Lung (tissue), 12 donors: Measurements from ENCODE around the gene IDH3G. TPM values are rescaled to one million over a fixed set of nuclear protein-coding genes. Genes with fewer than 3 reads are reported as not detected.

Source experiments
- ATAC-seq: fragments of 200-7000 bp; cut with Tn5 transposase; one replicate; pipeline ENCODE4 v1.9.1; 2020; ENCODE audit warnings: moderate number of reproducible peaks; ENCODE audit not compliant: insufficient read depth, low FRiP score
- DNase-seq, 3 donors: peaks; one replicate each; pipeline ENCODE4 v3.0.0-alpha.2; 2013 to 2017
- H3K27ac ChIP-seq, 2 donors: one replicate each; pipeline ENCODE4 v1.5.1; 2013; ENCODE audit warnings: mild to moderate bottlenecking in 2 of 2, moderate library complexity in 2 of 2, control low read depth in 1 of 2, inconsistent platforms in 1 of 2, low read depth in 1 of 2, low read length in 1 of 2
- H3K27me3 ChIP-seq, 3 donors: one replicate each; pipeline ENCODE4 v1.5.1; 2013; ENCODE audit warnings: low read length in 2 of 3; ENCODE audit not compliant: control insufficient read depth in 3 of 3, insufficient read depth in 3 of 3
- H3K36me3 ChIP-seq, 4 donors: one replicate each; pipeline ENCODE4 v1.5.1; 2013; ENCODE audit warnings: low read length in 4 of 4, mild to moderate bottlenecking in 1 of 4, moderate library complexity in 1 of 4; ENCODE audit not compliant: control insufficient read depth in 4 of 4, insufficient read depth in 4 of 4
- H3K4me1 ChIP-seq, 5 donors: one replicate each; pipeline ENCODE4 v1.5.1; 2013; ENCODE audit warnings: low read length in 5 of 5, mild to moderate bottlenecking in 2 of 5, moderate library complexity in 1 of 5; ENCODE audit not compliant: control insufficient read depth in 5 of 5, insufficient read depth in 5 of 5
- H3K4me3 ChIP-seq: one replicate; pipeline ENCODE4 v1.5.1; 2013; ENCODE audit warnings: mild to moderate bottlenecking, control low read depth, moderate library complexity
- H3K9ac ChIP-seq, 2 donors: one replicate each; pipeline ENCODE4 v1.5.1; 2013; ENCODE audit warnings: low read length in 2 of 2, control low read depth in 1 of 2; ENCODE audit not compliant: insufficient read depth in 1 of 2
- H3K9me3 ChIP-seq, 4 donors: one replicate each; pipeline ENCODE4 v1.5.1; 2013; ENCODE audit warnings: low read length in 3 of 4, mild to moderate bottlenecking in 1 of 4, moderate library complexity in 1 of 4; ENCODE audit not compliant: control insufficient read depth in 4 of 4, insufficient read depth in 3 of 4
- WGBS, 2 donors: extraction: QIAGEN DNeasy Blood & Tissue Kit; methylation state at CpG; one replicate each; pipeline ENCODE4 v1.1.7; 2013; 5-methylcytosine and 5-hydroxymethylcytosine counted together
- polyA plus RNA-seq, 2 donors: library from polyadenylated mRNA; stranded (reverse); fragments of 200-250 nt; gene quantifications; one replicate each; pipeline ENCODE4 v1.2.1, GENCODE V29; 2013
- total RNA-seq, 2 donors: library from RNA; depleted of rRNA in 1 of 2; stranded (reverse); fragments of >200 nt in 1 of 2; gene quantifications; one replicate each; pipeline ENCODE4 v1.2.1, GENCODE V29; 2014 to 2021
- TF ChIP-seq, protein P1 (sequence below): IDR thresholded peaks from 2 replicates; pipeline ENCODE4 v1.5.1; 2012; ENCODE audit warnings: mild to moderate bottlenecking; ENCODE audit errors: control extremely low read depth, extremely low read depth
- donor health status: control.
- donor health status: control.
- donor health status: Bipolar disorder and iron deficiency.
- donor health status: healthy.
- donor health status: DM: yes; HTN: yes; CAD: no.

Gene IDH3G
- total and polyA plus RNA-seq, 4 donors: 30.4 to 65.5 (median 54.7) TPM

DNA sequence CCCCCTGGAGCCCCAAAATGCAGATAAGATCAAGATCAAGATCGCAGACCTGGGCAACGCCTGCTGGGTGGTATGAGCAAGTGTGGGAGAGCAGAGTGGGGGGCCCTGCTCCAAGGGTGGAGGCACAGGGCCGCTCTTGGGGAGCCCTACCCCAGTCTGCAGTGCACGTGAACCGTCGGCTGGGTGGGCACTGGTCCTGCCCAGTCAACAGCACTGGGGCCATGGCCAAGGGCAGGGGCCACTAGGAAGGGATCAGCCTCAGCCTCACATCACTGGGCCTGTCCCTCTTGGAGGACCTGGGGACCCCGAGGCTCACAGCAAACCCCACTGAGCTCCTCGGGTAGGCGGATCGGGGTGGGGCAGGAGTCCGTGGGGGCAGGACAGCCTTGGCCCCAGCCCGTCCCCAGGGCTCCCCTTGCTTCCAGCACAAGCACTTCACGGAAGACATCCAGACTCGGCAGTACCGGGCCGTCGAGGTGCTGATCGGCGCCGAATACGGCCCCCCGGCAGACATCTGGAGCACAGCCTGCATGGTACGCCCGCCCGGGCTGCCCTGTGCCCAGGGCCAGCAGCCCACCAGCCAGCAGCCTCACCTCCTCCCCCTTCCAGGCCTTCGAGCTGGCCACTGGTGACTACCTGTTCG, 9.7 kb downstream of the IDH3G start:
- Histone ChIP-seq H3K4me1 (peaks cover 0 to 4% (median 0%) of the 10 kb centered on the region in 5 donors), H3K36me3 (peaks cover 0 to 28% (median 2%) of the 10 kb centered on the region in 4 donors), H3K9me3 (peaks cover 0 to 4% (median 0%) of the 10 kb centered on the region in 4 donors), H3K27ac (no peak overlapping the region), H3K4me3 (no peak overlapping the region), H3K9ac (no peak overlapping the region), H3K27me3 (no peaks in the 10 kb centered on the region)
- ATAC-seq (no peak), DNase-seq (no peak)
- TF ChIP-seq, protein P1, sequence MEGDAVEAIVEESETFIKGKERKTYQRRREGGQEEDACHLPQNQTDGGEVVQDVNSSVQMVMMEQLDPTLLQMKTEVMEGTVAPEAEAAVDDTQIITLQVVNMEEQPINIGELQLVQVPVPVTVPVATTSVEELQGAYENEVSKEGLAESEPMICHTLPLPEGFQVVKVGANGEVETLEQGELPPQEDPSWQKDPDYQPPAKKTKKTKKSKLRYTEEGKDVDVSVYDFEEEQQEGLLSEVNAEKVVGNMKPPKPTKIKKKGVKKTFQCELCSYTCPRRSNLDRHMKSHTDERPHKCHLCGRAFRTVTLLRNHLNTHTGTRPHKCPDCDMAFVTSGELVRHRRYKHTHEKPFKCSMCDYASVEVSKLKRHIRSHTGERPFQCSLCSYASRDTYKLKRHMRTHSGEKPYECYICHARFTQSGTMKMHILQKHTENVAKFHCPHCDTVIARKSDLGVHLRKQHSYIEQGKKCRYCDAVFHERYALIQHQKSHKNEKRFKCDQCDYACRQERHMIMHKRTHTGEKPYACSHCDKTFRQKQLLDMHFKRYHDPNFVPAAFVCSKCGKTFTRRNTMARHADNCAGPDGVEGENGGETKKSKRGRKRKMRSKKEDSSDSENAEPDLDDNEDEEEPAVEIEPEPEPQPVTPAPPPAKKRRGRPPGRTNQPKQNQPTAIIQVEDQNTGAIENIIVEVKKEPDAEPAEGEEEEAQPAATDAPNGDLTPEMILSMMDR: no peak
- 89 to 90% methylated on average over 3 to 27 of the region's 27 CpGs for WGBS, 2 donors

DNA sequence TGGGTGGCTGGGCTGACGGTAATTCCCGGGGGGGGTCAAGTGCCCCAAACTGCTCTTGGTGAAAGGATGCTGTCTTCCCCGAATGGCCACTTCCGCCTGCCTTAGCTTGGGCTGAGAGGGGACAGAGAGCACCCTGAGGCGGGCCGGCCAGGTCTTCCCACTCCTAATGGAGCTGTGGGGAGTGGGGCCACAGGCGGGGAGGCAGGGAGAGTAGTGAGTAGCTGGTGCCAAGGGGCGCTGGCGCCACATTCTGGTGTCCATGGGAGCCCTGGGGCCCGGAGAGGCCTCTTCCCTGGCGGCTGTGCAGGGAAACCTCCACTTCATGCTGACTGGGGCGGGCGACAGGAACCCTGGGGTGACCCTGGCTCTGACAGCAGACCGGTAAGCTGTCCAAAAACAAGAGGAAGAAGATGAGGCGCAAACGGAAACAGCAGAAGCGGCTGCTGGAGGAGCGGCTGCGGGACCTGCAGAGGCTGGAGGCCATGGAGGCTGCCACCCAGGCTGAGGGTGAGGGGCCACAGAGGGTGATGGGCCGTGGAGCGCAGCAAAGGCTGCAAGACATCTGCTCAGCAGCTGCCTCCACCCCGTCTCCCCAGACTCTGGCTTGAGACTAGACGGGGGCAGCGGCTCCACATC, 10.7 kb downstream of the IDH3G start:
- no peaks in the 10 kb centered on the region for H3K27me3 ChIP-seq

DNA sequence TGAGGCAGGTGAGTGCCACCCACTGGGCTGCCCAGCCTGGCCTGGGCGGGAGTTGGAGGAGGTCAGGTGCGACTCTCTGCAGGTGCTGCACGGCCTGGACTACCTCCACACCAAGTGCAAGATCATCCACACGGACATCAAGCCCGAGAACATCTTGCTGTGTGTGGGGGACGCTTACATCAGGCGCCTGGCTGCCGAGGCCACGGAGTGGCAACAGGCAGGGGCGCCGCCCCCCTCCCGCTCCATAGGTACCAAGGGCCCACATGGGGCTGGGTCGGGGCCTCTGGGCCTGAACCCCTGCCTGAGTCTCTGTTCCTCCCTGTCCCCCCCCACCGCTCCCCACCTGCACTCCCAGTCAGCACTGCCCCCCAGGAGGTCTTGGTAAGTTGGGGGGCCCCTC, 11.3 kb downstream of the IDH3G start:
- WGBS, 2 donors: 93 to 96% methylated on average over 9 to 14 of the region's 14 CpGs
- Histone ChIP-seq H3K9me3 (peaks cover 0 to 4% (median 0%) of the 10 kb centered on the region in 4 donors), H3K27me3 (no peaks in the 10 kb centered on the region), H3K4me3 (no peak overlapping the region), H3K4me1 (peaks cover 0 to 4% (median 0%) of the 10 kb centered on the region in 5 donors), H3K27ac (no peak overlapping the region), H3K36me3 (peaks cover 0 to 25% (median 2%) of the 10 kb centered on the region in 4 donors), H3K9ac (no peak overlapping the region)
- DNase-seq: no peak
- TF ChIP-seq, protein P1: no peak
- ATAC-seq: no peak

More for the DNA sequence above, 10.7 kb downstream of the IDH3G start:
- H3K9me3 ChIP-seq: peaks cover 0 to 4% (median 0%) of the 10 kb centered on the region in 4 donors
- peaks cover 0 to 27% (median 2%) of the 10 kb centered on the region in 4 donors for H3K36me3 ChIP-seq
- ATAC-seq (no peak), DNase-seq (no peak)
- TF ChIP-seq, protein P1: no peak
- peaks cover 0 to 4% (median 0%) of the 10 kb centered on the region in 5 donors for H3K4me1 ChIP-seq
- H3K9ac ChIP-seq: no peak overlapping the region
- H3K4me3 ChIP-seq: no peak overlapping the region
- H3K27ac ChIP-seq: no peak overlapping the region
- 82 to 87% methylated on average over 10 to 24 of the region's 24 CpGs for WGBS, 2 donors
